CD14-positive monocyte (primary cell): ENCODE measurements around the gene CAB39L. TPM values are rescaled to one million over a fixed set of nuclear protein-coding genes. Genes with fewer than 3 reads are reported as not detected.
A peak's percentile ranks its signal among the peaks of the same experiment; 100 is the strongest.

ENCODE experiments used
- DNase-seq, 3 donors: peaks; one replicate each; pipeline ENCODE4 v3.0.0-alpha.2; 2011 to 2022
- H2AFZ ChIP-seq: 2 replicates; pipeline ENCODE4 v1.6.0; 2012; ENCODE audit warnings: mild to moderate bottlenecking, low read depth, low read length, inconsistent platforms; ENCODE audit not compliant: insufficient read depth, poor library complexity, severe bottlenecking
- H3K27ac ChIP-seq, 2 donors: 1 replicate in 1 of 2; 2 replicates in 1 of 2; pipeline ENCODE4 v1.5.1; 2012 to 2013; ENCODE audit warnings: low read length in 2 of 2, control low read depth in 1 of 2, inconsistent platforms in 1 of 2, low read depth in 1 of 2, mild to moderate bottlenecking in 1 of 2
- H3K27me3 ChIP-seq, 2 donors: one replicate each; pipeline versions ENCODE4 v1.6.0 to v1.6.1; 2011 to 2013; ENCODE audit warnings: low read length in 2 of 2; ENCODE audit not compliant: control insufficient read depth in 2 of 2, insufficient read depth in 2 of 2
- H3K36me3 ChIP-seq, 2 donors: replicated peaks in 1 of 2; 1 replicate in 1 of 2; 2 replicates in 1 of 2; pipeline versions ENCODE4 v1.5.1 to v1.6.1; 2012 to 2013; ENCODE audit warnings: low read length in 2 of 2, control low read depth in 1 of 2, inconsistent platforms in 1 of 2, mild to moderate bottlenecking in 1 of 2; ENCODE audit not compliant: insufficient read depth in 2 of 2, control insufficient read depth in 1 of 2
- H3K4me1 ChIP-seq, 2 donors: 1 replicate in 1 of 2; 2 replicates in 1 of 2; pipeline versions ENCODE4 v1.5.1 to v1.6.1; 2012 to 2013; ENCODE audit warnings: low read length in 2 of 2, control low read depth in 1 of 2, inconsistent platforms in 1 of 2, mild to moderate bottlenecking in 1 of 2, moderate library complexity in 1 of 2; ENCODE audit not compliant: insufficient read depth in 2 of 2, control insufficient read depth in 1 of 2
- H3K4me2 ChIP-seq: replicated peaks from 2 replicates; pipeline ENCODE3; 2012; ENCODE audit warnings: low read length, moderate library complexity, mild to moderate bottlenecking; ENCODE audit not compliant: poor library complexity, severe bottlenecking; ENCODE audit errors: extremely low read depth
- H3K4me3 ChIP-seq, 3 experiments: fragments of 200-600 bp in 1 of 3; sonication (generic) in 1 of 3; replicated peaks in 1 of 3; 1 replicate in 2 of 3; 2 replicates in 1 of 3; pipeline ENCODE4 v1.5.1; 2011 to 2013; ENCODE audit warnings: low read length in 3 of 3, mild to moderate bottlenecking in 3 of 3, control low read depth in 2 of 3, low read depth in 2 of 3, inconsistent platforms in 1 of 3, moderate library complexity in 1 of 3
- H3K79me2 ChIP-seq: 2 replicates; pipeline ENCODE4 v1.6.0; 2012; ENCODE audit warnings: mild to moderate bottlenecking, control low read depth, inconsistent platforms, low read length, moderate library complexity; ENCODE audit not compliant: insufficient read depth
- H3K9ac ChIP-seq: 2 replicates; pipeline ENCODE4 v1.6.0; 2017; ENCODE audit warnings: low read length, mild to moderate bottlenecking; ENCODE audit not compliant: insufficient read depth, poor library complexity, severe bottlenecking
- H3K9me3 ChIP-seq, 2 donors: replicated peaks in 1 of 2; 1 replicate in 1 of 2; 2 replicates in 1 of 2; pipeline versions ENCODE4 v1.5.1 to v1.6.1; 2012 to 2013; ENCODE audit warnings: low read length in 2 of 2, control low read depth in 1 of 2; ENCODE audit not compliant: control insufficient read depth in 1 of 2, insufficient read depth in 1 of 2
- H4K20me1 ChIP-seq: 2 replicates; pipeline ENCODE4 v1.6.0; 2012; ENCODE audit warnings: mild to moderate bottlenecking, low read length, control low read depth, moderate library complexity; ENCODE audit not compliant: insufficient read depth
- H3K27ac Mint-ChIP-seq, 7 donors: one replicate each; pipeline ENCODE4 v1.8.0; 2020; ENCODE audit warnings: mild to moderate bottlenecking in 7 of 7, mixed read lengths in 7 of 7, moderate library complexity in 6 of 7, inconsistent platforms in 2 of 7
- H3K27me3 Mint-ChIP-seq, 3 donors: one replicate each; pipeline ENCODE4 v1.8.0; 2021 to 2022; ENCODE audit warnings: low read depth in 3 of 3, mild to moderate bottlenecking in 3 of 3, mixed read lengths in 3 of 3, moderate library complexity in 3 of 3, inconsistent platforms in 1 of 3
- H3K36me3 Mint-ChIP-seq, 2 donors: one replicate each; pipeline ENCODE4 v1.8.0; 2020; ENCODE audit warnings: mixed read lengths in 2 of 2, inconsistent platforms in 1 of 2, mild to moderate bottlenecking in 1 of 2
- H3K4me1 Mint-ChIP-seq: one replicate; pipeline ENCODE4 v1.8.0; 2020; ENCODE audit warnings: mild to moderate bottlenecking, mixed read lengths
- H3K4me3 Mint-ChIP-seq, 2 donors: one replicate each; pipeline ENCODE4 v1.8.0; 2020; ENCODE audit warnings: mild to moderate bottlenecking in 2 of 2, mixed read lengths in 2 of 2, moderate library complexity in 1 of 2
- H3K9me3 Mint-ChIP-seq, 7 donors: one replicate each; pipeline ENCODE4 v1.8.0; 2020 to 2022; ENCODE audit warnings: mixed read lengths in 7 of 7, mild to moderate bottlenecking in 6 of 7, moderate library complexity in 6 of 7, inconsistent platforms in 2 of 7
- WGBS: methylation state at CpG from one replicate; pipeline ENCODE4 v1.1.5; 2013; ENCODE audit warnings: missing lambda C conversion rate; ENCODE audit not compliant: insufficient coverage; 5-methylcytosine and 5-hydroxymethylcytosine counted together
- intact Hi-C, 2 donors: fragments of 100-400 bp; cut with micrococcal nuclease; formaldehyde crosslinking; loops; one replicate each; pipeline versions ENCODE4 v1.15.0 to v1.15.1; 2023
- polyA plus RNA-seq, 3 donors: library from polyadenylated mRNA; depleted of rRNA in 1 of 3; unstranded in 2 of 3; stranded (reverse) in 1 of 3; fragments of 300-500 nt in 2 of 3; fragments of >200 nt in 1 of 3; fragmentation: Illumina TruSeq in 2 of 3; gene quantifications; 1 replicate in 2 of 3; 2 replicates in 1 of 3; pipeline ENCODE4 v1.2.3, GENCODE V29; 2012 to 2021
- TF ChIP-seq, protein P1 (sequence below): fragments of 200-600 bp; IDR thresholded peaks from one replicate; pipeline ENCODE4 v1.8.0; 2022; ENCODE audit warnings: antibody characterized with exemption, mild to moderate bottlenecking

Gene CAB39L
- polyA plus RNA-seq, 3 donors = 1.9 to 5.1 (median 2.7) TPM

DNA sequence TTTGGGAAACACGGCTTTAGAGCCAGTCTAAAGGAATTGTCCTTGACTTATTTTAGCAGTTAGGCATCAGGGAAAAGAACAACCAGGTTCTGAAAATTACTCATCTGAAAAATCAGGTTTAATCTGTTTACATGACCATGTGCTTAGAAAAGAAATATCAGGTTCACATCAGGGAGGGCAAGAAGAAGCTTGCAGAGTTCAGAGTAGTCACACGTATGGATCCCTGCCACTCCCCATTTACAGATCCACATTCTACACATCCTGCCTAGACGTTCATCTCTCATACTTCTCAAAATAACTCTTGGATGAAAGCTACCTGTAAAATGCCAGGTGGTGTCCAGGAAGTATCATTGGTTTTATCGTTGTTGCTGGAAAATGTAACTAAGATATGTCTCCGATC is 37.9 kb upstream of the CAB39L start:
- H3K27ac Mint-ChIP-seq = peak overlapping the region in 1 of 7 donors; percentile 48

DNA sequence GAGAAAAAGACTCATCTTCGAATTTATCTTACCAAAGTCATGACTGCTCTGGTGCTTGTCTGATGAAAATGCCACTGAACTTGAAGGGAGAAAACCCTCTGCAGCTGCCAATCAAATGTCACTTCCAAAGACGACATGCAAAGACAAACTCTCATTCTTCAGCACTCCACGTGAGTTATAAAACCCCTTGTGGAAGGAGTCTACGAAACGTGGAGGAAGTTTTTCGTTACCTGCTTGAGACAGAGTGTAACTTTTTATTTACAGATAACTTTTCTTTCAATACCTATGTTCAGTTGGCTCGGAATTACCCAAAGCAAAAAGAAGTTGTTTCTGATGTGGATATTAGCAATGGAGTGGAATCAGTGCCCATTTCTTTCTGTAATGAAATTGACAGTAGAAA is 32.7 kb upstream of the CAB39L start:
- Histone ChIP-seq H3K36me3 (peaks cover 79 to 98% of the 10 kb centered on the region in 2 donors), H3K27ac (no peak overlapping the region), H3K27me3 (no peaks in the 10 kb centered on the region), H4K20me1 (no peaks in the 10 kb centered on the region), H2AFZ (no peak overlapping the region), H3K79me2 (no peaks in the 10 kb centered on the region), H3K4me2 (no peak overlapping the region), H3K4me3 (no peak overlapping the region), H3K4me1 (no peaks in the 10 kb centered on the region), H3K9ac (no peak overlapping the region), H3K9me3 (no peaks in the 10 kb centered on the region)
- H3K4me3 Mint-ChIP-seq = no peak overlapping the region
- H3K36me3 Mint-ChIP-seq = peaks cover 65 to 74% of the 10 kb centered on the region in 2 donors
- TF ChIP-seq, protein P1, sequence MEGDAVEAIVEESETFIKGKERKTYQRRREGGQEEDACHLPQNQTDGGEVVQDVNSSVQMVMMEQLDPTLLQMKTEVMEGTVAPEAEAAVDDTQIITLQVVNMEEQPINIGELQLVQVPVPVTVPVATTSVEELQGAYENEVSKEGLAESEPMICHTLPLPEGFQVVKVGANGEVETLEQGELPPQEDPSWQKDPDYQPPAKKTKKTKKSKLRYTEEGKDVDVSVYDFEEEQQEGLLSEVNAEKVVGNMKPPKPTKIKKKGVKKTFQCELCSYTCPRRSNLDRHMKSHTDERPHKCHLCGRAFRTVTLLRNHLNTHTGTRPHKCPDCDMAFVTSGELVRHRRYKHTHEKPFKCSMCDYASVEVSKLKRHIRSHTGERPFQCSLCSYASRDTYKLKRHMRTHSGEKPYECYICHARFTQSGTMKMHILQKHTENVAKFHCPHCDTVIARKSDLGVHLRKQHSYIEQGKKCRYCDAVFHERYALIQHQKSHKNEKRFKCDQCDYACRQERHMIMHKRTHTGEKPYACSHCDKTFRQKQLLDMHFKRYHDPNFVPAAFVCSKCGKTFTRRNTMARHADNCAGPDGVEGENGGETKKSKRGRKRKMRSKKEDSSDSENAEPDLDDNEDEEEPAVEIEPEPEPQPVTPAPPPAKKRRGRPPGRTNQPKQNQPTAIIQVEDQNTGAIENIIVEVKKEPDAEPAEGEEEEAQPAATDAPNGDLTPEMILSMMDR = no peak
- intact Hi-C loops = no loop called here
- no peaks in the 10 kb centered on the region for H3K9me3 Mint-ChIP-seq
- H3K27ac Mint-ChIP-seq = no peak overlapping the region
- H3K27me3 Mint-ChIP-seq = no peaks in the 10 kb centered on the region
- no peaks in the 10 kb centered on the region for H3K4me1 Mint-ChIP-seq
- DNase-seq = no peak
- no CpG with 5 or more reads among the region's 7 CpGs for WGBS

More for the DNA sequence above, 37.9 kb upstream of the CAB39L start:
- H3K9me3 Mint-ChIP-seq = no peaks in the 10 kb centered on the region
- no CpG with 5 or more reads among the region's 5 CpGs for WGBS
- Histone ChIP-seq H3K9ac (no peak overlapping the region), H3K4me3 (no peak overlapping the region), H4K20me1 (no peaks in the 10 kb centered on the region), H3K4me1 (no peaks in the 10 kb centered on the region), H3K36me3 (peaks cover 78 to 94% of the 10 kb centered on the region in 2 donors), H3K79me2 (no peaks in the 10 kb centered on the region), H3K4me2 (no peak overlapping the region), H3K9me3 (no peaks in the 10 kb centered on the region), H2AFZ (no peak overlapping the region), H3K27ac (no peak overlapping the region), H3K27me3 (no peaks in the 10 kb centered on the region)
- no peaks in the 10 kb centered on the region for H3K4me1 Mint-ChIP-seq
- H3K4me3 Mint-ChIP-seq = no peak overlapping the region
- H3K36me3 Mint-ChIP-seq = peaks cover 75 to 81% of the 10 kb centered on the region in 2 donors
- intact Hi-C loops = no loop called here
- TF ChIP-seq, protein P1 = no peak
- H3K27me3 Mint-ChIP-seq = no peaks in the 10 kb centered on the region
- no peak for DNase-seq
